Activated CD4-positive, alpha-beta T cell treated with anti-CD3 and anti-CD28 coated beads, Interleukin-2, Interleukin-4, amounts not matched to agents 100 ng/mL and 50 ng/mL, durations not matched to agents 16 hours and 8 hours (primary cell): Measurements from ENCODE around the gene SBK2.
"Not testable (repeated sequence)": the region's sequence is repeated elsewhere in the genome, so short reads cannot be mapped to it uniquely, and the experiment has no call there.

ENCODE experiments used
- DNase-seq: peaks from one replicate; pipeline ENCODE4 v3.0.0-alpha.2; 2020; ENCODE audit warnings: low spot score

The SBK2 gene, protein sequence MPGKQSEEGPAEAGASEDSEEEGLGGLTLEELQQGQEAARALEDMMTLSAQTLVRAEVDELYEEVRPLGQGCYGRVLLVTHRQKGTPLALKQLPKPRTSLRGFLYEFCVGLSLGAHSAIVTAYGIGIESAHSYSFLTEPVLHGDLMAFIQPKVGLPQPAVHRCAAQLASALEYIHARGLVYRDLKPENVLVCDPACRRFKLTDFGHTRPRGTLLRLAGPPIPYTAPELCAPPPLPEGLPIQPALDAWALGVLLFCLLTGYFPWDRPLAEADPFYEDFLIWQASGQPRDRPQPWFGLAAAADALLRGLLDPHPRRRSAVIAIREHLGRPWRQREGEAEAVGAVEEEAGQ

DNA sequence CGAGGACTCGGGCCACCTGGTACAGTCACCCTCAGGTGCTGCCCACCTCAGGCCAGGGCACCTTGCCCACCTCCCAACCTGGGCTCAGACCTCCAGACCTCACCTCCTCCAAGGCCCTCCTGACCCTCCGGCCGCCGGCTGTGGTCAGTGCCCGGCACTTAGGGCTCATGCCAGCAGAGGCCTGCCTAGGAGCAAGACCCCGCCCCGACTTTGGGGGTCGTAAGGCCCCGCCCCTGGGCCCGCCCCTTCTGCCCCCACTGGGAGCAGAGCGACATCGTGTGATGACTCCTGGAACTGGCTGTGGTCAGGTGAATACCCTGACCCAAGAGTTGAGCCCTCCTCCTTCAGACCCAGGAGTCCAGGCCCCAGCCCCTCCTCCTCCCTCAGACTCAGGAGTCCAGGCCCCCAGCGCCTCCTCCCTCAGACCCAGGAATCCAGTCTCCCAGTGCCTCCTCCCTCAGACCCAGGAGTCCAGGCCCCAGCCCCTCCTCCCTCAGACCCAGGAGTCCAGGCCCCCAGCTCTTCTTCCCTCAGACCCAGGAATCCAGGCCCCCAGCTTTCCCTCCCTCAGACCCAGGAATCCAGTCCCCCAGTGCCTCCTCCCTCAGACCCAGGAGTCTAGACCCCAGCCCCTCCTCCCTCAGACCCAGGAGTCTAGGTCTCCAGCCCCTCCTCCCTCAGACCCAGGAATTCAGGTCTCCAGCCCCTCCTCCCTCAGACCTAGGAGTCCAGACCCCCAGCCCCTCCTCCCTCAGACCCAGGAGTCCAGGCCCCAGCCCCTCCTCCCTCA is at the start of gene SBK2:
Gene SBK2 (minus strand): TSS at position 183 of the 790 bp plus-strand sequence. CDS start 839 bp downstream, outside the sequence.
- DNase-seq, result no peak

DNA sequence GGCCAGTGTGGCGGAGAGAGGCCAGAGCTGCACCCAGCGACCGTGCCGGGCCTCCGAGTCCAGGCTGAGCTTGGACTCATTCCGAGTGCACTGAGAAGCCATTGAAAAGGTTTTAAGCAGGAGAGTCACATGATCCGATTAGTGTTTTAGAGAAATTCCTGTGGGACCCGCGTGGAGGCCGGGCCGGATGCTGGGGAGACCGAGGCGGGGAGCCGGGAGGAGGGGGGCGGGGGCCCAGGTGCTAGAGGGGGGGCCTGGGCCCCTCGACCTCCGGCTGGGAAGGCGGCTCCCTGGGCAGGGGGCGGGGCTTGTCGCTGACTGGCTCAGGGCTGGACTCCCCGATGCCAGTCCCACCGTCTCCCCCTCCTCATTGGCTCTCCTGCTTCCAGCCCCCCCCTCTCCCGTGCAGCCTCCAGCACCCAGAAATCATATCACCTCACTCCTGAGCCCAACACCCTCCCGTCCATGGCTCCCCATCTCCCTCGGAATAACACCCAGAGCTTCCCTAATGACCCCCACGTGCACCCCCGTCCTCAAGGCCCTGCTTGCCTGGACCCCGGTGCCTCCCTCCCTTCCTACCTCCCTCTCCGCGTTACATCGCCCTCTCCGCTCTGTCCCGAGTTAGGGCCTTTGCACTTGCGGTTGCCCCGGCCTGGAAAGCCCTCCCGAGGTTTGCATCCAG is 48.9 kb upstream of the SBK2 start:
- DNase-seq, result no peak

DNA sequence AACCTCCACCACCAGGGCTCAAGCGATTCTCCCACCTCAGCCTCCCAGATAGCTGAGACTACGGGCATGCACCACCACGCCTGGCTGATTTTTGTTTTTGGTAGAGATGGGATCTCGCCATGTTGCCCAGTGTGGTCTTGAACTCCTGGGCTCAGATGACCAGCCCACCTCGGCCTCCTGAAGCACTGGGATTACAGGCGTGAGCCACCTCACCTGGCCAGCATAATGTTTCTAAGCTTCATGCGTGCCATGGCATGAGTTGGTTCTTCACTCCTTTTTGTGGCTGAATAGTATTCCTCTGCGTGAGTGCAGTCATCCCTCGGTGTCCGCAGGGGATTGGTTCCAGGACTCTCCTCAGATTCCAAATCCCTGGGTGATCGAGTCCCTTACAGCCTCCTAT is 47.9 kb upstream of the SBK2 start:
- DNase-seq, result no peak

DNA sequence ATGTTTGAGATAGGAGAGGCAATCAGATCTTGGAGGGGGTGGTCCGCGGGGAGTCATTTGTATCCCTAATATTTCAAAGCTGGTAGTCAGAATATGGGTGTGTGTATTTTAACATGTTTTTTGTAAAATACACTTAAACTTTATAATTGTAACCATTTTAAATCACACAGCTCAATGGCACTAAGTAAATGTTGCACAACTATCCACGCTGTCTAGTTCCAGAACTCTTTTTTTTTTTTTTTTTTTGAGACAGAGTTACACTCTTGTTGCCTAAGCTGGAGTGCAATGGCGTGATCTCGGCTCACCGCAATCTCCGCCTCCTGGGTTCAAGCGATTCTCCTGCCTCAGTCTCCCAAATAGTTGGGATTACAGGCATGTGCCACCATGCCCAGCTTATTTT is 47.0 kb upstream of the SBK2 start:
- not testable (repeated sequence) for DNase-seq

DNA sequence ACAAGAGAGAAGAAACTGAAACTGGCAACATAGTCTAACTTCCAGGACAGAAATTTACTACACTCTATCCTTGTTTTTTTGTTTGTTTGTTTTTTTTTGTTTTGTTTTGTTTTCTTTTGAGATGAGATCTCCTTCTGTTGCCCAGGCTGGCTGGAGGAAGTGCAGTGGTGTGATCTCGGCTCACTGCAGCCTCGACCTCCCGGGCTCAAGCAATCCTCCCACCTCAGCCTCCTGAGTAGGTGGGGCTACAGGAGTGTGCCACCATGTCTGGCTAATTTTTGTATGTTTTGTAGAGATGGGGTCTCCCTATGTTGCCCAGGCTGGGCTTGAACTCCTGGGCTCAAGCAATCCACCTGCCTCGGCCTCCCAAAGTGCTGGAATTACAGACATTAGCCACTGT is 45.4 kb upstream of the SBK2 start:
- DNase-seq, result not testable (repeated sequence)

DNA sequence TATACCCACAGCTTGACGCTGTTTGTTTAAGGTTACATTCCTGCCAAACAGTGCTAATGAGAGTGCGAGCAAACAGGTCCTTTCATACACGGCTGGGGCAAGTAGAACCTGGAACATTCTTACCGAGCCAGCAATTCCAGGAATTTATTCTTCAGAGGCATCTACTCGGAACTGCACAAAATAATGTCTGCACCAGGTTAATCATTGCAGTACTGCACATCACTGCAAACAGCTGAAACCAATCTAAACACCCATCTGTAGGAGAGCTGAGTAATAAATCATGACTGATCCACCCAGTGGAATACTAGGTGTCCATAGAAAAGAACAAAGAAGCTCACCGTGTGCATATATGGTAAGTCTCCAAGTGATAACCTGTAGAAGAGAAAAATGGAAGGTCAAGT is 44.9 kb upstream of the SBK2 start:
- no peak for DNase-seq

DNA sequence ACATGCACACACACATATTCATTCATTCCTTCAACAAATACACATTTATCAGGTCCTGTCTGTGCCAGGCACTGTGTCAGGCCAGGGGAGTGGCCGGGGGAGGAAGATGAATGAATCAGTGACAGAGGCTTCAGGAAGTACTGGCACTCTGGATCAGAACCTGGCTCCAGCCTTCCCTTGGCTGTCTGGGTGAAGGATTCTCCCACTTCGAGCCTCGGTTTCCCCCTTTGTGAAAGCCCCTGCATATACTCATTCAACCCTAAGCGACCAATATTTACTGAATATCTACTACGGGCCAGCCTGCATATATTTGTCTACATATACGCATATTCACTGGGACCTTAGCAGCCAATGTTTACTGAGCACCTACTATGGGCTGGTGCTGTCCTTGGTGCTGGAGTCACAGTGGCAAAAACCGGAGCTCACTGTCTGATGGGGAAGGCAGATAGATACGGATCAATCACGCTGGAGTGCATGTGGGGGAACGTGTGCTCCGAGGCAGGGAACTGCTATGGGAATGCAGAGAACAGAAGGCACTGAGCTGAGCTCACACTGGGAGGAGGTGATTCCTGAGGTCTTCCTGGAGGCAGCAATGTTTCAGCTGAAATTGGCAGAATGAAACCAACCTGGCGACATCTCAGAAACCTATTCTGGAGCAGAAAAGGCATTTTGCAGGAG is 44.4 kb upstream of the SBK2 start:
- no peak for DNase-seq

DNA sequence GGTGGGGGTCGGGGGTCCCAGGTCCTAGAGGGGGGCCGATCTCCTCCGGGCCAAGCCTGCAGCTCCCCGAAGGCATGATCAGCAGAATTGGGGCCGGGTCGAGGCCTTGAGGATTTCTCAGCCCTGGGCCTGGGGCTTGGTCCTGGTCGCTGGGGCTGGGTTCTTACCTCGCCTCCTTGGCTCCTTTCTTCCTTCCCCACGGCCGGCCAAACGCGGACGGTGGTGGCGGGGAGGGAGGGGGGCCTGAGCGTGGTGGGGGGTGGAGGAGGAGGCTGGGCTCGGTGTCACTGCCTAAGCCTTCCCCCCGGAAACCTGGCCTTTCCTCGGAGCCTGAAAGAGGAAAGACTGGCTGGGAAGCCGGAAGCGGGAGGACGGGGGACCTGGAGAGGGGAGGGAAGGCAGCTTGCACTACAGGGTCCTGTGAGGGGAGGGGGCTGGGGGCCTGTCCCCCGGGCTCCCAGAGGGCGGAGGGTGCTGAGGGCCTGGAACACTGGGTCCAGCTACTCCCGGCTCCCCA is 43.8 kb upstream of the SBK2 start, which contains the start of gene ZNF579:
Gene ZNF579 (minus strand): TSS at position 221 of the 517 bp plus-strand sequence. CDS start 1,209 bp downstream, outside the sequence.
- peak; percentile 82 for DNase-seq

DNA sequence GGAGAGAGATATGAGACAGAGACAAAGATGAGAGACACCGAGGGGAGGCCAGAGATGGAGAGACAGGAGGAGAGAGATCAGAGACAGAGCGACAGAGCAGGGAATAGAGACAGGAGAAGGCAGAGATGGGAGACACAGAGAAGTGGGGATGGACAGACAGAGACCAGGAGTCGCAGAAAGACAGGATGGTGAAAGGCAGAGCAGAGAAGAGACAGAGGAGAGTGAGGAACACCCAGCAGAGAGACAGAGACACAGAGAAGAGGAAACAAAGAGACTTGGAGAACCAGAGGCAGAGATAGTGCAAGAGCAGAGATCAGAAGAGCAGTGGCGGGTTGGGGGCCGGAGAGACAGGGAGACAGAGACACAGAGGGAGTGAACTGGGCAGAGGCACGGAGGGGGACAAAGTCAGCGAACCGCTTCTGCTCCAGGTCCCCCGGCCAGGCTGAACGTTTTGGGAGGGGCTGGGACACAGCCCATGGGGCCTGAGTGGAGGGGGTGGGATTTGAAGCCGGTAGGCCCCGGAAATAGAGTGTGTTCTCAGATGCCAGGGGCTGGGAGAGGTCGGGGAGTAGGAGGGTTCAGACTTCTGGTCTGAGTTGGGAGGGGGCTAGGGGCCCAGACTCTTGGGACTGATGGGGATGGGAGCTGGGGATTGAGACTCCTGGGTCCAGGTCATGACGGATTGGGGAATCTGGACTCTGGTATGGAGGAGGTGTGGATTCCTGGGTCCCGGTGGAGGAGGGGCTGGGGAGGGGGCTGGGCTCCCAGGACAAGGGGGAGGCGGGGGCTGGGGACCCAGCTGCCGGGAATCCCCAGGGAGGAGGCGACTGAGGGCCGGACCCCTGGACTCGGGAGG is 43.1 kb upstream of the SBK2 start:
- DNase-seq, result no peak

DNA sequence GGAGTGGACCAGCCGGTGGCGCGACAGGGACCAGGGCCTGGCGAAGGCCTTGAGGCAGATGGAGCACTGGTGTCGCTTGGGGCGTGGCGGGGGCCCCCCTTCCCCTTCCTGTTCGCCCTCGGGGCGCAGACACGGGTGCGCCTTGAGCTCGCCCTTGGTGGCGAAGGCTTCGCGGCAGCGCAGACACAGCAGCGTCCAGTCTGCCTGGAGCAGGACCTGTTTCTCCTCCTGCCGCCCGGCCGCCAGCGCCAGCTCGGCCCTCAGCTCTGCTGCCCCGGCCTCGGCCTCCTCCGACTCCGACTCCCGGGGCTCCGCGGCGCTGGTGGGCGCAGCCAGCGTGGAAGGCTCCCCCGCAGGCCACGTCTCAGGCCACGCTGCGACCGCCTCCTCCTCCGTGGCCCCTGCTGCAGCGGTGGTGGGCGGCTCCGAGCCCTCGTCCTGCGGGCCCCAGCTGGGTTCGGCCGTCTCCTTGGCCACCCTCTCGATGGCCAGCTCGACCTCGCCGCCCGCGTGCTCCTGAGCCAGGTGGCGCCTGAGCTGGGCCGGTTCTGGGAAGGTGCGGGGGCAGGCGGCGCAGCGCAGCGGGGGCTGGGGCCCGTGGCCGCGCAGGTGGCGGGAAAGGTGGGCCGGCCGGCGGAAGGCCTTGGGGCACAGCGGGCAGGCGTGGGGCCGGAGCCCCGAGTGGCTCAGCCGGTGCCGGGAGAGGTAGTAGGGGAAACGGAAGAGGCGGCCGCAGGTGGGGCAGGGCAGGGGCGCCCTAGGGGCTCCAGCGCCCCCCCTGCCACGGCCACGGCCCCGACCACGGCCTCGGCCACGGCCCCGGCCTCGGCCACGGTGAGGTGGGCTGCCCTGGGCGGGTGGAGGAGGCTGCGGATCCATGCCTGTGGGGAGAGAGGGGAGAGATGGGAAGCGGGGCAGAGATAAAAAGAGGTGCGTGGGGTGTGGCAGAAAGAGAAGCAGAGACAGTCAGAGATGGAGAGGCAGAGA is 42.1 kb upstream of the SBK2 start:
- DNase-seq, result no peak

DNA sequence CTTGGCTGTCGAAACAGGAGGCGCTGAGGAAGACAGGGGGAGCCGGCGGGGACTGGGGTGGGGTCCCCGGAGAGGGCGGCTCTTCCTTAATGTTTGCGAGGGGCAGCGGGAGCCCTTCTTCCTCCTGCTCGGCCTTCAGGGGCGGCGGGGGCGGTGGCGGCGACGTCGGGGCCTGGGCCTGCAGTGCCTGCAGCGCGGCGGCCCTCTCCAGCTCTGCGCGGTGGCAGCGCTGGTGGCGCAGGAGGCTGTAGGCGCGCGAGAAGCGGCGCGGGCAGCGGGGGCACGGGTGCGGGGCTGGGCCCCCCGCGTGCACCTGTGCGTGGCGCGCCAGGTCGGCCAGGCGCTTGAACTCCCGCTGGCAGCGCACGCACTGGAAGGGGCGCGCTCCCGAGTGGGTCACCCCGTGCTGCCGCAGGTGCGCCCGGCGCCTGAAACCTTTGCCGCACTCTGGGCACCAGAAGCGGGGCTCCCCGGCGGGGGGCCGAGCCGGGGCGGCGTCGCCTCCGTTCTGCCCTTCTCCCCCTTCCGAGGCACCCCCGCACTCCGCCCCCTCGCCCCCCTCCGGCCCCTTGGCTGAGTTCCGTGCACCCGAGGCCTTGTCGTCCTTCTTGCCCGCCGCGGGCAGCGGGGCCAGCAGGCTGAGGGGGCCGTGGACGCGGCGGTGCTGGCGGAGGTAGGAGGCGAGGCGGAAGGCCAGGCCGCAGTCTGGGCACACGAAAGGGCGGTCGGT is 41.3 kb upstream of the SBK2 start:
- no peak for DNase-seq

DNA sequence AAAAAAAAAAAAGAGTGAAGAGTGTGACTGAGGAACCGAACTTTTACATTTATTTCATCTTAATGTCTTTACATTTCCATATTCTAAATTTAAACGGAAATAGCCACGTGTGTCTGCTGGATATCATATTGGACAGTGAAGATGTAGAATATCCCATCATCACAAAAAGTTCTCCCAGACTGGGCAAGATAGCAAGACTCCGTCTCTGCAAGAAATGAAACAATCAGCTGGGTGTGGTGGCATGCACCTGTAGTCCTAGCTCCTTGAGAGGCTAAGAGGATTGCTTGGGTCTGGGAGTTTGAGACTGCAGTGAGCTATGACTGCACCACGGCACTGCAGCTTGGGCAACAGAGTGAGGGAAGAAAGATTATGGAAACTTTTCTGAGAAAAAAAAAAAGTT is 39.8 kb upstream of the SBK2 start:
- DNase-seq, result no peak

DNA sequence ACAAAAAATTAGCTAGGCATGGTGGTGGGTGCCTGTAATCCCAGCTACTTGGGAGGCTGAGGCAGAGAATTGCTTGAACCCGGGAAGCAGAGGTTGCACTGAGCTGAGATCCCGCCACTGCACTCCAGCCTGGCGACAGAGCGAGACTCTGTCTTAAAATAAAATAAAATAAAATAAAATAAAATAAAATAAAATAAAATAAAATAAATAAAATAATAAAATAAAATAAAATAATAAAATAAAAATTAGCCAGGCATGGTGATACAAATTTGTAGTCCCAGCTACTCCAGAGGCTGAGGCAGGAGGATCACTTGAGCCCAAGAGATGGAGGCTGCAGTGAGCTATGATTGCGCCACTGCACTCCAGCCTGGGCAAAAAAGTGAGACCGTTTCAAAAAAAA is 37.0 kb upstream of the SBK2 start:
- DNase-seq, result not testable (repeated sequence)

DNA sequence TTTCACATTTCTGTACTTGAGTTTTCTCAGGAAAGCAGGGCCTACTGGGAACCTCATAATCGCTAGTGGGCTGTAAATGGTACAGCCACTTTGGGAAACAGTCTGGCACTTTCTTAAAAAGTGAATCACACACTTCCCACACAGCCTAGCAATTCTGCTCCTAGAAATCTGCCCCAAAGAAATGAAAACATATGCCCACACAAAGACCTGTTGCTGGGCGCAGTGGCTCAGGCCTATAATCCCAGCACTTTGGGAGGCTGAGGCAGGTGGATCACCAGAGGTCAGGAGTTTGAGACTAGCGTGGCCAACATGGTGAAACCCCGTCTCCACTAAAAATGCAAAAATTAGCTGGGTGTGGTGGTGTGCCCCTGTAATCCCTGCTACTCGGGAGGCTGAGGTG is 32.5 kb upstream of the SBK2 start:
- not testable (repeated sequence) for DNase-seq

DNA sequence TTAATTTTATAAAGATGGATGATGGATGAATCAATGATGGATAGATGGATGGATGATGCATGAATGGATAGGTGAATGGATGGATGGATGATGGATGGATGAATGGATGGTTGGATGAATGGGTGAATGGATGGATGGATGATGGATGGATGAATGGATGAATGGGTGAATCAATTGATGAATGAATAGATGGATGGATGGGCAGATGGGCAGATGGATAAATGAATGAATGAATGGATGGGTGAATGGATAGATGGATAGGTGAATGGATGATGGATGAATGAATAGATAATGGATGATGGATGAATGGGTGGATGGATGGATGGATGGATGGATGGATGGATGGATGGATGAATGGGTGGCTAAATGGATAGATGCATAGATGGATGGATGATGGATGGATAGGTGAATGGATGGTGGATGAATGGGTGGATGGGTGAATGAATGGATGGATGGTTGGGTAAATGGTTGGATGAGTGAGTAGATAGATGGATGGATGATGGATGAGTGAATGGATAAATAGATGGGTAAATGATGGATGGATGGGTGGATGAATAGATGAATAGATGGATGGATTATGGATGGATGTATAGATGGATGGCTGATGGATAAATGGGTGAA is 30.9 kb upstream of the SBK2 start:
- DNase-seq, result no peak

DNA sequence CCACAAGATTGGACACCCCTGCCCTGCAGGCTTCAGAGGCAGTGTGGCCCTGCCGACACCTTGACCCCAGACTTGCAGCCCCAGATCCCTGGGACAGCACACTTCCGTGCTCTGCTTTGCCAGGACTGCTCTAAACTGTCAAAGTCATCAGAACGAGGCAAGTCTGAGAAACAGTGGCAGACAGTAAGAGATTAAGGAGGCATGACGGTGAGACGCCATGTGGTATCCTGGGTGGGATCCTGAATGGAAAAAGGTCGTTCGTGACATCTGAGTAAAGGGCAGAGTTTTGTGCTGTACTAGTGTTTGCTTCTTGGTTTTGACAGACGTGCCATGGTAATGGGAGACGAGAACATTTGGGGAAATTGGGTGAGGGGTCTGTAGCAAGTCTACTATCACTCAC is 29.9 kb upstream of the SBK2 start:
- DNase-seq, result no peak

DNA sequence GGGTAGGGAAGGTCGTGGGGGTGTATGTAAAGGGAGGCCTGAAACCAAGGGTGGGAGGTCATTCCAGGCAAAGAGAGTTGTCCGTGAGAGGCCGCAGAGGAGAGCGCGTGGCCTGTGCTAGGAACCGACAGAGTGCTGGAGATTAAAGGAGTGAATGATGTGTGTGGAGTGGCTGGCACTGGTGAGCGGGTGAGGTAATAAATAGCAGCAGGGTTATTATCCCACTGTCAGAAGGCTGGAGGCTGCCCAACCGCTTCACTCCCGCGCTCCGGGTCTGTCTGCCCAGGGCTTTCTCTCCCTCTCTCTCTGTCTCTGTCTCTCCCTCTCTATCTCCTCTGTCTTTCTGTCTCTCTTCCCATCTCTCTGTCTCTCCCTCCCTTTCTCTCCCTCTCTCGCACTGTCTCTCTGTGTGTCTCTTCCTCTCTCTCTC is 26.3 kb upstream of the SBK2 start:
- DNase-seq, result no peak

DNA sequence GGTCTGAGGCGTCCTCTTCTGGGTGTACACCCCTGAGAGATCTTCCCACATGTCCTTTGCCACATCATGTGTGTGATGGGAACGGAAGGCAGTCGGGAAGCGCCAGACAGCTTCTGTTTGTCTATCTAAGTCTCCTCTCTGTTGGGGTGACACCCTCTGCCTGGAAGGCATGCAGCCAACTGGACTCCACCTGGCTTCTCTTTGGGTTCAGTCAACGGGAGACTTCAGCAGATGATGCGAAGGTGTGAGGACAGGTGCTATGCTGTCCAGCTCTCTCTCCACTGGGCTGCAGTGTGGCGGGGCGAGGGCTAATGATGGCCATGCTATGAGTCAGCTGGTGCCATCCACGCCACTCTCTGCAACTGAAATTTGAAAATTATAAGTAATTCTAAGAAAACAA is 22.8 kb upstream of the SBK2 start:
- DNase-seq, result no peak
